ENCODE results near the gene PRTFDC1.

The PRTFDC1 gene

DNA sequence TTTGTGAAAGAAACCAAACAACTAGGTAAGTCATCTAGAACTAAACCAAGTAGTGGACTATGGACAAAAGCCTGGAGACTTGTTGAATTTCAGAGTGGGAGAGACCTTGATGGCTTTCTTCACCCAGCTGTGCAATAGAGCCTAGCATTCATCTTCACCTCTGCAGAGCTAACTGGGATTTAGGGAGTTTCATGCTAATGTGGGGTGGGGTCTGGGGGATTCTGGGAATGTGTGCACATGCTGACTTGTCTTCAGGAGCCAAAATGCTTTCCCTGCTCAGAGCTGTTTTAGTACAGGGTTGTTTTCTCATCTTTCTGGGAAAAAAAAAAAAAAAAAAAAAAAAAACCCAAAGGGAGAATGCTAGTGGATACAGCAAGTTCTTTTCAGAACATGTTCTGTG lies 147.4 kb downstream of the PRTFDC1 start:
- in situ Hi-C loops (cut with MboI; ENCODE audit: low sequenced_read_pairs): no loop called here

DNA sequence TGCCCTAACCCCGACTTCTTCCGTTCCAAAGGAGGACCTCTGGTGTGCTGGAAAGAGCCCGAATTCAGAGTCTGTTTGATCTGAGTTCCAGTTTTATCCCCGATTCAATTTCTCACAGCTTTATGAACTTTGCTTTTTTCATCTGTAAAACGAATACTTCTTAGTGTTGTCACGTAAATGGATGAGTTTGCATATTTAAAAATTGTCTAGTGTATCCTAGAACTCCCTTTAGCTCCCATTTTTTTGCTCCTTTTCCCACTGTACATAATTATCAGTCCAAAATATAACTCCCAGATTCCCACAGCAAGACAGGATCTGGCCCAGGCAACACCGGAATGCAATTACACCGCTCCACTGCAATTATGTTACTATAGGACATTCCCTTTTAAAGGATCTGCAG lies 148.0 kb downstream of the PRTFDC1 start:
- in situ Hi-C loops (cut with MboI; ENCODE audit: low sequenced_read_pairs): no loop called here

DNA sequence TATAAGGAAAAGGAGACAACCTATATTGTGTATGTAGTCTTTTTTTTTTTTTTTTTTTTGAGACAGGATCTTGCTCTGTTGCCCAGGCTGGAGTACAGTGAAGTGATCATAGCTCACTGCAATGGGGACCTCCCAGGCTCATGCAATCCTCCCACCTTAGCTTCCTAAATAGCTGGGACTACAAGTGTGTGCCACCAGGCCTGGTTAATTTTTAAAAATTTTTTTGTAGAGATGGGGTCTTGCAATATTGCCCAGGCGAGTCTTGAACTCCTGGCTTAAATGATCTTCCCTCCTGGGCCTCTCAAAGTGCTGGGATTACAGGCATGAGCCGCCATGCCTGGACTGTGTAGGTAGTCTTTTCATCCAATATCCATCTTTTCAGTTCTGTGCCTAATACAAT lies 150.0 kb downstream of the PRTFDC1 start:
- in situ Hi-C loops (cut with MboI; ENCODE audit: low sequenced_read_pairs): no loop called here

DNA sequence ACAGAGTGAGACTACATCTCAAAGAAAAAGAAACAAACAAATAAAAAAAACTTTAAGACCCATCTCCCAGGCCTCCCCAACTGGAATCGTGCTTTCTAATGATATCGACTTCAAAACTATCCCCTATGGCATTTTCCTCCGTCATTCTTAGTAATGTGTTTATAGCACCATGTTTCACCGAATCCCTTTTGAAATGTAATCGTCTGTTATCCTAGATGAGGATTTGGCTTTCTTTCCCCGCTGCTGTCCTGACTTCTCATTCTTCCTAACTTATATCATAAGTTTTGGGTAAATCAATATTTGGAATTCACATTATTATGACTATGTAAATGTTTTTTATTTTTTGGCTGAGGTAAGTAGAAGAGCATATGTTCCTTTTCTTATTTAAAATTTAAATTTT lies 151.5 kb downstream of the PRTFDC1 start:
- in situ Hi-C loops (cut with MboI; ENCODE audit: low sequenced_read_pairs): no loop called here
